ENCODE data around the gene BAG1. TPM values are rescaled to one million over a fixed set of nuclear protein-coding genes. Genes with fewer than 3 reads are reported as not detected.

The BAG1 gene
- total RNA-seq, 1 donor from 2014 or later = 26.1 TPM

GRCh38 chr9:33245341-33245740 lies 19.2 kb downstream of the BAG1 start:
- DNase-seq (ENCODE audit: low spot score in 2 of 2) (no peak), FAIRE-seq (no peak)

DNA sequence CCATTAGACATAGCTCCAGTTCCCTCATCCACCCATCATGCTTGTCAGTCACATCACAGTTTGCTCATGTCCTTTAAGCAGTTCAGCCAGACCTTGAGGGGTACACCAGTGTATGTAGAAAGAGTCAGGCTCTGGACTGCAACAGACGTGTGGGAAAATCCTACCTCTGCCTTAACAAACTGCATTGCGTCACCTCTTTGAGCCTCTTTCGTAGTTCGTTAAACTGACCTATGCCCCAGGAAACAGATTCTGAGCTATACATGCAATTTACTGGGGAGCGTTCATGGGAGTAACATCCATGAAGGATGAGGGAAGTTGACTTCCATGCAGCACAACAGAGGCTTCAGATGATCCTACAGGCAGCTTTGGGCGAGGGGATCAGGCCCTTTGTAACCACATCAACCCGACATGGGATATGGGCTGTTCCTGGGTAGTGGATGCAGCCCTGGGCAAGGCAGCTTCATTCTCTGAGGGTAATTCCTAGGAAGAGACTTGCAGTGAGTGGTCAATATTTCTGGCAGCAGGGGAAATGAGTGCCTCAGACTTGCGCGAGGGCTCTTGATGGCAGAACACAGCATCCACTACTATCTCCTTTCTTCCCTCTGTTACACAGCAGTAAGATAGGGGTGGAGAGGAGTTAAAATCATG lies 20.2 kb downstream of the BAG1 start:
- FAIRE-seq = no peak
- DNase-seq (ENCODE audit: low spot score in 2 of 2) = no peak

- no peak for DNase-seq (ENCODE audit: low spot score in 2 of 2)
- FAIRE-seq = no peak
These were observed 21.8 kb downstream of the BAG1 start for GRCh38 chr9:33242609-33243134.

DNA sequence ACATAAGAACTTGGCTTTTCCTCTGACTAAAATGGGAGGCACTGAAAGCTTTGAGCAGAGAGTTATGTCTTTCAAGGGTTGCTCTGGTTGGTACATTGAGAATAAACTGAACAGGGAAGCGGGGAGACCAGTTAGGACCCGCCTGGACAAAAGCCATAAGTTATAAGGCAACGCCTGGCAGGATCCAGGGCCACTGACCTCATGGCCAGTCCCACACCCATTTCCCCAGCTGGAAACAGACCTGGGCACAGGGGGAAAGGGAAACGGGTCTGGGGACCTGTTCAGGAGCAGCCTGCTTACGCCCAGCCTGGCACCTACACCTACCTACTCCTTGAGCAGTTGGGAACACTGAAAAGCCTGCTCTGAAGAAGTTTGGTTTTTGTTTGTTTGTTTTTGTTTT lies 23.2 kb downstream of the BAG1 start:
- no peak for DNase-seq (ENCODE audit: low spot score in 2 of 2)
- FAIRE-seq = no peak

- no peak for FAIRE-seq
- no peak for DNase-seq (ENCODE audit: low spot score in 2 of 2)
These were observed 24.6 kb downstream of the BAG1 start, which contains the start of gene SPINK4 for GRCh38 chr9:33239921-33240320. TSS of gene SPINK4 (plus strand) at chr9:33240167. CDS start at chr9:33240209, 42 bp downstream.

DNA sequence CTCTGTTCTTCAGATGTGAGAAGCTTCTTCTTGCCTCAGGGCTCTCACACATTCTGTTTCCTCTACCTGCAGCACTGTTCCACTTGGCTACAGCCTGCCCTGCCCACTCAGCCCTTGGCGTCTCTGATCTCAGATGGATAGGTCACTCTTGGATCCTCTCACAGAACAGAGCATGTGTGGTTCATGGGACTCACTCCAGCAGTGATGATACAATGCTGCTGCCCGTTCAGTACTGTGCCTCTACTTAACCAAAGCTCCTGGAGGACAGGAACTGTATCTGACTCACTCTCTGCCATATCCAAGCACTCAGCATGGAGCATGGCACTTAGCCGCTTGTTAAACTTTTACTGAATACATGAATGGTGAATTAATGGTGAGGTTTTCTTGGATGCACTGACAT lies 27.9 kb downstream of the BAG1 start:
- DNase-seq (ENCODE audit: low spot score in 2 of 2) (no peak), FAIRE-seq (no peak)

- FAIRE-seq (no peak), DNase-seq (ENCODE audit: low spot score in 2 of 2) (no peak)
These were observed 29.7 kb downstream of the BAG1 start for GRCh38 chr9:33234511-33235467.

DNA sequence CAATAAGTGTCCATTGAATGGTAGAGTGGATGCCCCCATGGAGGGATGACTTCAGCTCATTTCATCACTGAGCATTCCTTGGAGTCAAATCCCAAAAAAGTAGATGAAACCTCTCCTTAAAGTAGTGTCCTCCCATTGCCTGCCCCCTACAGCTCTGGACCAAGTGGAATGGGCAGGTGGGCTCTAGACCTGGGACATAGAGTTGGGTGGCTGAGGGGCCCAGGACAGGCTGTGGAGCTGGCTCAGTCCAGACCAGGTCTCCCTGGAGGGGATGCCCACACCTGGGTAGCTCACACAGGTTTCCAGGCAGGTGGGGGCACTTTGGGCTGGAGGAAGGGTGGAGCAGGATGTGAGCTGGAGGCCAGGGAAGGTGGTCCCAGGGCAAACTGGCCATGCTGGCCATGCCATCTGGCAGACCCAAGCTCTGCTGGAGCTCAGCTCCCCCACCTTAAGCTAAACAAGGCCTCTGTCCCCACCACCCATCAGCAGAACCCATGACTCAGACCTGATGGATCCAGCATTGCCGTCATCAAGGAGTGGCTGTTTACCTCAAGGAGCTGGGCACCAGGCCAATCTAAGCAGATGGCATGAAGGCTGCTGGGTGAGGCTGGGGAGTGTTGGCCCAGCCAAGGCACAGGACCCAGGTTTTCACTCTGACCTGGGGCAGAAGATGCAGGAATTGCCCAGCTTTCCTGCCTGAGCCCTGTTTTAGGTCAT lies 30.7 kb downstream of the BAG1 start:
- FAIRE-seq (no peak), DNase-seq (ENCODE audit: low spot score in 2 of 2) (no peak)

DNA sequence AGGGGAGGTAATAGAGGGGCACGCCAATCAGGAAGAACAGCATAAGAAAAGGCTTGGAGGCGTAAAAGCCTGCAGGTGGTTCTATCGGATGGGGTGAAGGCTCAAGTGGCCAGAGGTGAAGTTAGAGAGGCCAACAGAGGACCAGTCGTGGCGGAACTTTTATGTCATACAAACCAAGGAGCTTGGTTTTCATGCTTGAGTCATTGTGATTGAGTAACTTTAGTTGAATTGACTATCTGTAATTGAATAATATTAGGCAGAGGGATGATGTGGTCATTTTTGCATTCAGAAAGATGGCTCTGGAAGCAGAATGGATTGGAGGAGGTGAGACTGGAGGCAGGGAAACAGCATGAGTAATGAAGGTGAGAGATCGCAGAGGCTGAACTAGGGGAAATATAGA lies 31.7 kb downstream of the BAG1 start:
- FAIRE-seq = no peak

GRCh38 chr9:33231623-33231942 lies 32.9 kb downstream of the BAG1 start:
- DNase-seq (ENCODE audit: low spot score in 2 of 2) (no peak), FAIRE-seq (no peak)

More for the DNA sequence above, 31.7 kb downstream of the BAG1 start:
- no peak for DNase-seq (ENCODE audit: low spot score in 2 of 2)

DNA sequence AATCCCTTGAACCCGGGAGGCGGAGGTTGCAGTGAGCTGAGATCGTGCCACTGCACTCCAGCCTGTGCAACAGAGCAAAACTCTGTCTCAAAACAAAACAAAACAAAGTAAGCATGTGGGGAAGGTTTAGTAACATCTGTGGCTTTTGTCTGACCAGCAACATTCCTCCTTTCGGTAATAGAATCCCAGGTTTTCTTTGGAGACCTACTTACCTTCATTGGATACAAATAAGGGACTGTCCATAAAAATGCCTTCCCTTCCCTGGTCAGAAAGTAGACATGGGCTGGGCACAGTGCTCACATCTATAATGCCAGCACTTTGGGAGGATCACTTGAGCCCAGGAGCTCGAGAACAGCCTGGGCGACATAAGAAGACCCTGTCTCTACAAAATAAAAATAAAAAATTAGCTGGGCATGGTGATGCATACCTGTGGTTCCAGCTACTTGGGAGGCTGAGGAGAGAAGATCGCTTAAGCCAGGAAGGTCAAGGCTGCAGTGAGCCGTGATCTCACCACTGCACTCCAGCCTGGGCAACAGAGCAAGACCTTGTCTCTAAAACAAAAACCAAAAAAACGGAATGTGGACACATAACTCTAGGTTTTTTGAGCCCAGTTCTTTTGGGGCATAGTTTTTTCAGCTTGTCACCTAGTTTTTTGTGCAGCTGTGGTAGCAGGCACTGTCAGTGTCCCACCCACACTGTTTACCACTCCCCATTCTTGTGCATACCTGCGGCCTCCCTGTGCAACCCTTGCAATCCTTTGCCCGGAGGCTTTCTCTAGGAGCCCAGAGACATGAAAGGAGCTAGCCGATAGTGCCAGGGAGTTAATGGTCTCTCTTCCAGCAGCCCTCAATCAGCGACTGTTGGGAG lies 33.5 kb downstream of the BAG1 start:
- no peak for FAIRE-seq
- DNase-seq (ENCODE audit: low spot score in 2 of 2) = no peak

DNA sequence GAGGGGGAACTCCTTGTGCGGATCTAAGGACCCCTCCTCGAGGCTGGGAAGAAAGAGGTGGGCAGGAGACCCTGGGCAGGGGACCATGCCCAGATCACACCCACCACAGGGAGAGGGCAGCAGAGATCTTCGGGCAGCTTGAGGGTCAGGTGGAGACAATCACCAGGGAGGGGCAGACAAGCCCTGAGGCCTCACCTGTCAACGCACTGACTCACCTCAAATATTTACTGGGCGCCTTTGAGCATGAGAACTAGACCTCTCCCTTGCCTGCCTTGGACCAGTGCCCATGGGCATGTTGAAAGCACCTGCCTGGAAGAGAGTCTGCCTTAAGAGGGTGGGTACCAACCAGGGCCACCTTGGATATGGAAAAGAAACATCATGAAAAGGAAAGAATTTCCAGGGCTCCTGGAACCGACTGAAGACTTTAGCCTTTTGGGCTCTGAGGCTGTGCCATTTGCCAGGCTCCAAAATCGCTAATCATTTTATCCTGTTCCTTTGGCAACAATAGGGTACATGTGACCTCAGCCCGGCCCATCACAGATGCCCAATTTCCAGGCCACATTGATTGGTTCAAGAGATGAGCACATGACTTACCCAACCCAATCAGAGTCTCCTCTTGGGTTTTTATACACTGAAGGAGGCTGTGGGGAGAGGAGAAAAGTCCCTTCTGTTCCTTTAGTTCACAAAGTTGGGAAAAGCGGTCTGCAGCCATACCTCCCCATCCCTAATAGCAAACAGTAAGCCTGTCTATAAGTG lies 35.0 kb downstream of the BAG1 start:
- DNase-seq (ENCODE audit: low spot score in 2 of 2) (no peak), FAIRE-seq (no peak)

DNA sequence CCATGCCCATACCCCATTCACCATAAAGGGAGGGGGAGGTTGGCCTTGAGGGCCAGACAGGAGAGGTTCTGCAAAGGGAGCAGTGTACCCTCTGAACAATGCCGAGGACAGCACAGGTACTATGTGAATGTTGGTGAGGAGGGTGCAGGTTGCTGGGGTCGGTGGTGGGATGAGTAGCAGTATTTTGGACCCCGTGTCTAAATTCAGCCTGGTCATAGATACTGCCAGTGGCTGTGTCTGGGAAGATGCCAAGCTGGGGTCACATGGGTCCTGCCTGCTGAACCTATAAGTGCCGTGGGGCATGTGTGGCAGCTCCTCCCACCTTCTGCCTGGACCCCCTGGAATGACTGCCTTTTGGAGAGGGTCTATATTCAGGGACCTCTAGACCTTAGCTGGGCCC lies 35.9 kb downstream of the BAG1 start:
- FAIRE-seq (no peak), DNase-seq (ENCODE audit: low spot score in 2 of 2) (no peak)

DNA sequence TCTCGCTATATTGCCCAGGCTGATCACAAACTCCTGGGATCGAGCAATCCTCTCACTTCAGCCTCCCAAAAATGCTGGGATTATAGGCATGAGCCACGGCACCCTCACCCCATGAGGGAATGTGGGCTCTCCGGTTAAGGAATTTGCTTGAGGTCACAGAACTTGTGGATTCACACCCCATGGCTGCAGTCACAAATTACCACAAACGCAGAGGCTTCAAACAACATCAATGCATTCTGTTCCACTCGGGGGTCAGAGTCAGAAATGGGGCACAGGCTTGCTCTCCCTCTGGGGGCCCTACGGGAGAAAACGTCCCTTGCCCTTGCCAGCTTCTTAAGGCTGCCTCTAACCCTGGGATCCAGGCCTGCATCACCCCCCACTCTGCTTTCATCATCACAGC lies 36.8 kb downstream of the BAG1 start:
- DNase-seq (ENCODE audit: low spot score in 2 of 2) = no peak
- no peak for FAIRE-seq

- DNase-seq (ENCODE audit: low spot score in 2 of 2) (no peak), FAIRE-seq (no peak)
These were observed 37.5 kb downstream of the BAG1 start for GRCh38 chr9:33227008-33227398.

DNA sequence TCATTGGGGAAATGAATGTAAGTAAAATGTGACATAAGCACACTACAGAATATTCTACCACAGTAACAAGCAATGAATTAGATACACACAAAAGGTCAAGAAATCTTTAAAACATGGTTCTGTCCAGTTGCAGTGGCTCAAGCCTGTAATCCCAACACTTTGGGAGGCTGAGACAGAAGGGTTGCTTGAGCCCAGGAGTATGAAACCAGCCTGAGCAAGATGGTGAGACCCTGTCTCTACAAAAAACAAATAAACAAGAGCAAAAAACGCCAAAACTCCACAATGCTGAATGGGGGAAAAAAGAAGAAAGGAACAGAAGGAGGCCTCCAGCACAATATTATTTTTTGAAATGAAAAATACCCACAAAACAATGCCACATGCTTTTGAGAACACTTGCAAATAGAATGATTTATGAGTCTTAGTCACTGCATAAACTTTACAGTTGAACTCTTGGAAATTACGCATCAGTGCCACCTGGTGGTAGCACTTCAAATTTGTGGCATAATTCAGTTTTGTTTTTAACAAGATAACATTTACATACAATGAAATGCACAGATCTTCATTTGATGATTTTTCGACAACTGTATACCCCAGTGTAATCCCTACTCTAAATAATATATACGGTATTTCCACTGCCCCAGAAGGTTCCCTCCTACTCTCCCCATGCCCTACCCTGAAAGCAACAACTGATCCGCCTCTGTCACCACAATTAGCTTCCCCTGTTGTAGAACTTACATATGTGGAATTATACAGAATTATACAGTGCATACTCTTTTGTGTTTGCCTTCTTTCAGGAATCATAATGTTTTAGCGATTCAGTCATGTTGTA lies 39.0 kb downstream of the BAG1 start:
- peak; percentile 11 to 51 for DNase-seq (ENCODE audit: low spot score in 2 of 2)
- FAIRE-seq = peak; percentile 39

DNA sequence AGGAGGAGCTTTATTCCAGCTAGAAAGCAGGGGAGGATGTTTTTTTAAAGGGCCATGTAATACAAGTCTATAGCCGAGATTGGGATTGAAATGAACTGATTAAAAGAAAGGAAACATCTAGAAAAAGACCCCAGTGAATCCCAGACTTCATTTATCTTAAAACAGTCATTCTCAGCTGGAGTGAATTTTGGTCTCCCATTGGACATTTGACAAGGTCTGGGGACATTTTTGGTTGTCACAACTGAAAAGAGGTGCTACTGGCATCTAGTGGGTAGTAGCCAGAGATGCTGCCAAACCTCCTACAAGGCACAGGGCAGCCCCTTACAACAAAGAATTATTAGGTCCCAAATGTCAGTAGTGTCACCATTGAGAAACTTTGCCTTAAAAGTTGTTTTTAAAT lies 40.8 kb downstream of the BAG1 start:
- DNase-seq (ENCODE audit: low spot score in 2 of 2) (no peak), FAIRE-seq (no peak)

GRCh38 chr9:33222031-33222430 lies 42.5 kb downstream of the BAG1 start:
- DNase-seq (ENCODE audit: low spot score in 2 of 2) (no peak), FAIRE-seq (no peak)

- no peak for FAIRE-seq
These were observed 43.0 kb downstream of the BAG1 start for GRCh38 chr9:33221568-33221884.

More at GRCh38 chr9:33221568-33221884, 43.0 kb downstream of the BAG1 start:
- no peak for DNase-seq (ENCODE audit: low spot score in 2 of 2)
